GM19023 (cell line): ENCODE measurements around the gene CHN2.

Source experiments
- ATAC-seq: cut with Tn5 transposase; IDR thresholded peaks from one replicate; pipeline ENCODE4 v1.9.1; 2021; ENCODE audit warnings: mild to moderate bottlenecking, moderate library complexity; ENCODE audit not compliant: unreplicated experiment

The CHN2 gene

DNA sequence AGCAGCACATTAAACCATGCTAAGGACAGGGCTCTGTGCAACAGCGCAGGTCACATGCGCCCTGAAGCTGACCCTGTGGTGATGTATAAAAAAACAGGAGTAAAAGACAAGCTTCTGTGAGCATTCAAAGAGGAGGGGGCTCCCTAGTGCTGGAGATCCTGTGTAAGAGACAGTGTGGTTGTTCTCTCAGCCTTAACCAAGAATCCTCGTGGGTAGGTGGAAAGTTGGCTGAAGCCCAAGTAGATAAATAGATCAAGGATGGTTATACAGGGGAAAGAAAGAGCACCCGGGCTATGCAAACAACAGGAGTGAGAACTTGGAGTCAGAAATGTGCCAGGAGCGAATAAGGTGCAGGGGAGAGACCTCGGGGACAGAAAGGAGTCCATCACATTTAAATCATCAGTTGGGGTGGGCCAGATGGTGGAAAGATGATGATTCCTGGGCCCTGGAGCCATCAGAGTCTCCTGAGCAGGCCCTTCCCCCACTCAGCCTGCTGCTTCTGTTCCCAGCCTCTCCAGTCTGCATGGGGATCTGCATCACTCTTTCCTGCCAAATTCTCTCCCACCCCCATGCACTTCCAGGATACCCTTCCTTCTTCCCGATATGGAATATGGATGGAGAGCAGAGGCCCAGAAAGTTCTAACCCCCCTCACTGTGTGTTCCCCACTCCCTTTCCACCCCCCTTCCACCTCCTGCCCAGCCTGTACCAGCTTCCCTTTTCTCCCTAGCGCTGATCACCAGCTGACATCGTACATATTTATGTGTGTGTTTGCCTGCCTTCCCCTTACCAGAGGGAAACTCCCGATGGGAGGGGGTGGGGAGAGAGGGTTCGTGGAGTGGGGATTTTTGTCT is 291.0 kb downstream of the CHN2 start:
- ATAC-seq: no peak

DNA sequence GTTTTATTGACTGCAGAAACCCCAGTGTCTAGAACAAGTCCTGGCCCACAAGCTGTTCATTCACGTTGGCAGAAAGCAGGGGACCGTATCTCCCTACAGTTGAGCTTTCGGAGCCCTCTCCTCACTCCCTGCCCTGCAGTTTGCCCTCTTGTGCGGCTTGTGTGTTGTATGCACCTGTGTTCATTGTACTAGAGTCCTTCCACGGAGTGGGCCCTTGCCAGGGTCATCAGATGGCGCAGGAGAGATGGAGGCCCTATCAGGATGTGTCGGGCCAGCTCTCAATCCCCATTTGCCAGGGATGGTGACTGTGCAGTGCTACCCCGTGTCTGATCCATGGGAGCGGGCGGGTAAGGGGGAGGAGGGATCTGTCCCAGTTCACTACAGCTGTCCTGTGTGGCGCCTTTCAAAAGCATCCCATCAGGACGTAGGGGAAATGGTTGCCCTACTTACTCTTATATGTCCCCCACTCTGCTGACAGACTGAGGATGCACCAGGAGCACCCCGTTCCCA is 291.7 kb downstream of the CHN2 start:
- no peak for ATAC-seq

DNA sequence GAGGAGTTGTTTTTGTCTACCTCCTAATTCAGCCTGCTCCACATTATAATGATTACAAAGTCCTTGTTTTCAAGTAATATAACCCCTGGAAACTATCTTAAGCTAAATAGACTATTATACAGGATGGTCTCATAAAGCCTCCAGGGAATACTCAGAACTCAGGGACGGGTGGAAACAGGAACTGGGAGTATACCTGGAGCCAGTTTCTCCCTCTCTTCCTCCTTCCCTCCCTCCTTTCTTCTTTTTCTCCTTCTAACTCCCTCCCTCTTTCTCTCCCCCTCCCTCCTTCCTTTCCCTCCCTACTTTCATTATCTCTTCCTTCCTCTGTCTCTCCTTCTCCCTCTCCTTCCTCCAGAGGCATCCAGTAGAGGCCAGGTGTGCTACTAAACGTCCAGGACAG is 292.8 kb downstream of the CHN2 start:
- ATAC-seq: no peak

DNA sequence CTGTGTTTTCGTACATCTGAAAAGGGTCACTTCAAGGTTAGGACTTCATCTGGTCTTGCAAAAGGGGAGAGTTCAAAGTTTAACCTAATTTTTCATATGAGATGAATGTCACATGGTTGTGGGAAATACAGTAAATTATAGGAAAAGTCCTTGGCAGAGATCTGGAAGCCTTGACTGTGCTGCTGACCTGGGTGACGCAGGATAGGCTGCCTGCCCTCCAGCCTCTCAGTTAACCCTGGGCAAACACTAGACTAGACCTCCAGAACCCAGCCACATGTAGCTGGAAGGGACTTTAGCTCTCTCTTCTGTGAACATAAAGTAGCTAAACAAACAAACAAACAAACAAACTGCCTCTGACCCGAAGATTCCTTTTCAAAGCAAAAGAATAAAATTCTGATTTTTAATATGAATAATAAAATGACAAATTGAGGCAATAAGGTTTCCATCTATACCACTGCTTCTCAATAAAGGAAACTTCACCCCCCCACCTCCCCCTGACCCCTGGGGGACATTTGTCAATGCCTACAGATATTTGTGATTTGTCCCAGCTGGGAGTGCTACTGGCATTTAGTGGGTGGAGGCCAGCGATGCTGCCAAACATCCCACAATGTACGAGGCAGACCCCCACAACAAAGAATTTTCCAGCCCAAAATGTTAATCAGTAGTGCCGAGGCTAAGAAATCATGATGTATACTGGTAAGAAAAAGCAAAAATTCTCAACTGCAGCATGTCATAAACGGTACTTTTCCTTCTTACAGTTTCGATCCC is 293.8 kb downstream of the CHN2 start:
- no peak for ATAC-seq

DNA sequence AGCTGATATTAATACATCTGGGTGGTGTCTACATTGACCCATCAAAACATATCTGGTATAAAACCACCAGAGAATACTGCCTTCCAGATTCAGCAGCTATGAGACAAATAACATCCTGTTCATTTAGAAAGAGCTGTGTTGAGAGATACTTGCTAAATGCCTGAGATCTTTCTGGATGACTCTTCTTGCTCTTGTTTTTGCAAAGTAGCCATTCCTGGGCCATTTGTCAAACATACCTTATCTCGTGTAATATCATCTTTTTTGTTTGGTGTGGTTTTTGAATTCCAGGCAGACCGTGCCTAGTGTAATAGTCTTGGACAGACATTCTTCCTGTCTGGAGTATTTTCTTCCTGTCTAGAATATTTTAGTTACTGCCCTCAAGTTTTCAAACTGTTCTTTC is 294.4 kb downstream of the CHN2 start:
- ATAC-seq: no peak

DNA sequence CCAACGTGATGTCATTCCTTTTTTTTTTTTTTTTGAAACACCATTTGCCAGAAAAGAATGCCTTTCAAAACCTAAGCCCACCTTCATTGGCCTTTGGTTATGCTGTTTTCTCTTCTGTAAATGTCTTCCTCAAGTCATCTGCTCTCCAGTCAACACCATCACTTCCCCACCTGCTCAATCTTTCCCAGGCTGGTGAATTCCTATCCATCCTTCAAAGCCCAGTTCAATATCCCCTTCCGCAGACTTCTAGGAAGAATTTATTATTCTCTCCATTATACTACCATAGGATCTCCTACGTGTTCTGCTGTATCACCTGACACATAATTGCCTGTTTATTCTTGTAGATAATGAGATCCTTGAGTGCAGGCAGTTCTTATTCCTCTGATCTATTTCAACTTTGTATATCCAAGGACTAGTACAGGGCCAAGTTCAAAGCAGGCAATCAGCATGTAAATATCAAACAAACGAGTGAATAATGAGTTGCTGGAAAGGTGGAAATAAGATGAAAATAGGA is 295.6 kb downstream of the CHN2 start:
- ATAC-seq: no peak

DNA sequence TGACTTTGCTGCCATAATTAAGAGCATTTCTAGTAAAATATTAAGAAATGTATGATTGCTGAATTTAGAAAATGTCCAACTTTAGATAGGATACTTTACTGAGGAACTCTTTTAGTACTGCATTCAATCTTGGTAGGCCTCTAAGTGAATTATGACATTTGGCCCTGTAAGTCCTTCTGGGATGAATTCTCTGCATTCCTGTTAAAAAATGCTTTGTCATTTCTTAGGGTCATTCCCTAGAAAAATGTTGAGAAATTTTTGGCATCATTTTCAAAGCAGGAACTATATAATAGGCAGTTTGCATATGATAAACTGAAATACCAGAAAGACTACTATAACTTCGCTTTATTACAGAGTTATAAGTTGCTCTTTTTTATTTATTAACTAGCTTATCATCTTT is 299.8 kb downstream of the CHN2 start:
- no peak for ATAC-seq

DNA sequence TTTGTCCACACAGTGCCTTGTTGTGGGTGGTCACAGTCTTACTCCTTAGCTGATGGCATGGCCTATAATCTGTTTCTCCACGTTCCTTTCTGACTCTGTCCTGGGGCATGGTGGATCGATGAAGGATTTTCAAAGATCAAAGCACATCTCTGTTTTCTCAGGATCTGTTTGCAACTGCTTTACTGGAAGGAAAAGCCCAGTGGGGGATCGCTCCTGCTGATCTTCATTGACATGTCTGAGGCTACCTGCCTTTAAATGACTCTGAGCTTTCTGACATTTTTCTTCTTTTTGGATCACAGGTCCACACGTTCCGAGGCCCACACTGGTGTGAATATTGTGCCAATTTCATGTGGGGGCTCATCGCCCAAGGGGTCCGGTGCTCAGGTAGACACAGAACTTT is 301.1 kb downstream of the CHN2 start:
- ATAC-seq: no peak

DNA sequence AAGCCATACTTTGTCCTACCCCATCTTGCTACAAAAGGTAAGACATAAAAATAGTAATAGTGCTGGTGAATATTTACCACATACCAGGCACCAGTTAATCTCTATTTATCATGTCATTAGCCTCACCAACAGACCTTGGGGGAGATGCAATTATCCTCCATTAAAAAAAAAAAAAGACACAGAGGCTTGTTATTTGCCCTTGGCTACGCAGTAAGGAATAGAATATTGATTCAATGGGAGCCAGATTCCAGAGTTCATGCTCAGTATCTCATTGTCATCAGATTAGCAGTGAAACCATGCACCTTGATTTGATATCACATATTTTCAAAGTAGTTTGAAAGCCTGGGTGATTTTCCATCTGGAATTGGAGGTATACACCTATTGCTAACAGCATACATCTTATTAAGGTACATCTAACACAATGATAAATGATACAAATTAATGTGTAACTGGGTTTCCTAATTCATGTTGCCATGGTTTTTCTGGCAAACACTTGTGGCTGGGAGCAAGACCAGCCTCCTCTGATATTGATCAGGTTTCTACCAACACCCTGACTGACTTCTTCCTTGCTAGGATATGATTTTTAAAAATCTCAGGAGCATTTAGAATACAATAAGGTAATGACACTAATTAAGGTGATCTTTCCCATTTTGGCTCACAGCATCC is 301.9 kb downstream of the CHN2 start:
- ATAC-seq: no peak

DNA sequence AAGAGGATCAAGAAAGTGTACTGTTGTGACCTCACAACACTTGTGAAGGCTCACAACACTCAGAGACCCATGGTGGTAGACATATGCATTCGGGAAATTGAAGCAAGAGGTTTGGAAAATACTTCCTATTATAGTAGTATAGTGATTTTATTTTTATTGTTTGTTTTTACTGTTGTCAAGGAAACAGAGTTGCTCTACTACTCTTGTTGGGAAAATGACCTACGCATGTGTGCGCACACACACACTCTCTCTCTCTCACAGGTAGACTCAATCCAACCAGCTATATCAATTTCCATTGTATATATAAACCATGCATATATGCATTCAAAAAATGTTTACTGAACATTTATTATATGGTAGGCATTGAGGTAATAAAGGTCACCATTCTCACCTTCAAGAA is 305.4 kb downstream of the CHN2 start:
- no peak for ATAC-seq

DNA sequence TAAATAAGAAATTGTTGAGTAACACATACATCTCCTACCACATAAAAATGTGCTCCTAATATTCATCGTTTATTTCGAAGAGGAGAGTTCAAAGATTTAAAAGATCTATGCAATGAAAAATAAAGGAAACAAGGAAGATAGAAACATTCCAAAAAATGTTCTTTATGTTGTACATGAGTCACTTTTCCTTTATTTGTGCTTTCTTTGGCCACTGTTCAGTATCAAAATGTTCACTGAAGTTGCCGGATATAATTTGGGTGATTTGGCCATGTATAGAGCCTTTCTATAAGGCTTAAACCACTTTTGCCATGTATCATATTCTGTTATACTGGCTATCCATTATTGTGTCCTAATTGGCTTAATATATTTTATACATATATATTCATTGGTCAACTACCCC is 306.1 kb downstream of the CHN2 start:
- ATAC-seq: no peak

DNA sequence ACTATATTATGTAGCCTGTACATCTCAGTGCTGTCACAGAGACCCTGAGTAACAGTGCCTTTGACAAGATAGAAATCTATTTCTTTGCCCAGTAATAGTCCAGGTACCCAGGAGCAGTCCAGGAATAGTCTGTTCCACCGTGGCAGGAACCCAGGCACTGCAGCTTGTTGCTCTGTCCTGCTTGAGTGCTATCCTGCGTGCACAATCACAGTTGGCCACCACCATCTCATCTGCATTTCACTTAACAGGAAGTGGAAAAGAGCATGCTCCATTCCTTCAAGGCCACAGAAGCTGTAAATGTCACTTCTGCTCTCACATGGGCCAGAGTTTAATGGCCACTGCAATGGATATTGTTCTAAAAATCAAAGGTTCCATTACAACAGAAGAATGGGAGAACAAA is 307.6 kb downstream of the CHN2 start:
- no peak for ATAC-seq

DNA sequence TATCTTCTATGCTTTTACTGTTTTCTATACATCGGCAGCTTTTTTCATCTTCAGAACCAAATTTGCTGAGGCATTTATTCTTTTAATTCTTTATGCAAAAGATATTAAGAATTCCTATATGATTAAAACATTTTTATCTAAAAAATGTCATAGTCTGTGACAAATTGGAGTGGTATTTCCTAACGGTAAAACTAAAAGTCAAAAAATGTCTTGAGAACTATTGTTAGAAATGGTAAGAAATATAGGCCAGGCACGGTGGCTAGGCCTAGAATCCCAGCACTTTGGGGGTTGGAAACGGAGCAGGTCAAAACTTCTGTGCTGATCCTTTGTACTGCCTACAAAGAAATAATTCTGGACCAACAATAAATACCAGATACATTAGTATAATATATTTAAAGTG is 311.4 kb downstream of the CHN2 start:
- ATAC-seq: no peak

DNA sequence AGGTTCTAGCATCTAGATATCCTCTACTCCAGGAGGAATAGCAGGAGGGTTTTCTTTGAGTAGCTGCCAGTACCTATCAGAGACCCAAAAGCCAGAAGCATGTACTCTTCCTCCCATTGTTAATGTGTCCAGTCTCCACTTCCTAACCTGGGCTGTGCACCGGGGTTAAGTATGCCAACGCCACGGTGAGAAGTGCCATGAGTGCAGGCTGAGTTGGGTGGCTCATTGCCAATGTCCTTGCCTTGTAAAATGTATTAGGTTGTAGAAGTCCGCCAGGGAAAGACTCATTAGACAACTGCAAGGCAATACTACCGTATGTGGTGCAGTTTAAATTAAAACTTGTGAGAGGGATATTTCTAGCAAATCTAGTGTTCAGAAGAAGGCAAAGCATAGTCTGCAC is 314.0 kb downstream of the CHN2 start:
- no peak for ATAC-seq

DNA sequence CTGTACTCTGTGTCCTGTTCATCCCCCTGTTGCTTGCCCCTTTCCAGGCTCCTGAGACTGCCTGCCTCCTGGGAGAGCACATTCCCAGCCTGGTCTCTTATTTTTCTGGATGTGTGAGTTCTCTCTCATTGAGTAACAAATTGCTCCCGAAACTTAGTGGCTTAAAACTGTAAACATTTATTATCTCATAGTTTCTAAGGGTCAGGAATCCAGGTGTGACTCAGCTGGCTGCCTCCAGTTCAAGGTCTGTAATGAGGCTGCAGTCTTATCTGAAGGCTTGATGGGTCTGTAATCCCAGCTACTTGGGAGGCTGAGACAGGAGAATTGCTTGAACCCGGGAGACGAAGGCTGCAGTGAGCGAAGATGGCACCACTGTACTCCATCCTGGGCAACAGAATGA is 315.5 kb downstream of the CHN2 start:
- ATAC-seq: no peak

DNA sequence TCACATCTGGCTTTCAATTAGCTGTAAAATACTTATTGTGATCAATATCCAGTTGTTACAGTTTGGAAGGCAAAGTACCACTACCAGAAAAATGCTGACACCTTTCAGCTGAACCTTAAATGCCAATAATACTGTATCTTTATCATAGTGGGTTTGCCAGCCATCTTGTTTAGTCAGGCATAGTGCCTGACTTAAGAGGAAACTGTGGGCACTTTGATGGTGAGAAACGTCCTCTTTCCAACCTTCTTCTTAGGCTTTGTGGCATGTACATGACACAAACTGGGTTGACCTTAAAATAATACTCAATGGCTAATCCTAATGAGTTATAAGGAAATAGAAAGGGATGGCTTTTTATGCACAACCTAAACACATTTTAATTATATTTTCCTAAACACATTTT is 316.8 kb downstream of the CHN2 start:
- no peak for ATAC-seq

DNA sequence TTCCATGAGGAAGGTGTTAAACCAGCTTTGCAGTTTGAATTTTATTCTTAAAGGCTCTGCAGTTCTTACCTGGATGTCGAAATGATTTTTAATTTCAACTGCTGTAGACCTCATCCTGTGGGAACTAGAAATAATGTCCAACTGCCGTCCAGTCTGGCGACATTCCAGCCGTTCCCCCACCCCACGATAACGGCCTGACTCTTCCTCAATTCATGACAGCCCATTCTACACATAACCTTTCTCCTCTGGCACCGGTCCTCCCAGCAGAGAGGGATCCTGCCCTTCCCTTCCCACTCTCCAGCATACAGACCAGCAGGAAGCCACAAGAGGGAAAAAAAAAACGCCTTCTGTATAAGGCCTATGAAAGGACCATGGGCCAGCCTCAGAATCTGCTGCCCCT is 317.3 kb downstream of the CHN2 start:
- no peak for ATAC-seq

DNA sequence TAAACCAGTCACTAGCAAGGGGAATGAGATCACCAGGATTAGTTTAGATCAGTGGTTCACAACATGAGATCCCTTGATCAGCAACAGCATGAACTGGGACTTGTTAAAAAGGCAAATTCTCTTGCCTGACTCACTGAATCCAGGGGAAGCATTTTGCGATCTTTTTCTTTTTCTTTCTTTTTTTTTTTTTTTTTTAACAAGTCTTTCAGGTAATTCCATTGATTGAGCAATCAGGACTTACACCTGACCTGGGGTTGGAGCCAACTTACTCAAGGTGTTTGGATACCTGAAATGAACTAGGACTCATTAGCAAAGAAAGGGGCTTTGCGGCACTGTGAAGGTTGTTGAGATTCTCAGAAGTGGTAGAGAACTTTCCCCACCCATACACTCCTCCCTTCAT is 321.9 kb downstream of the CHN2 start:
- ATAC-seq: no peak

DNA sequence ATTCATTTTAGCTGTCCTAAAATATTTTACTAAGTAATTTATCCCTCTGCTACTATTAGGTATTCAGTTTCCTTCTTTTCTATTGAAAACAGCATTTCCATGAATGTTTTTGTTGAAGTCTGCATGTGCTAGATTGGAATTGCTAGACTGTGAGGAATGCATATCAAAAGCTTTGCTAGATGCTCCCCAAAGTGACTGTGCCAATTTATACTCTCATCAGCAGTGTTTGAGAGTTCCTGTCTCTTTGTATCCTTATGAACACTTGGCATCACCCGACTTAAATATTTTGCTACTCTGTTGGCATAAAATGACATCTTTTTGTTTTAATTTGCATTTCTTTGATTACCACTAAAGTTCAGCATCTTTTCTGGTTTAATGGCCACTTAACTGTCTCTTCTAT is 324.0 kb downstream of the CHN2 start:
- ATAC-seq: no peak

DNA sequence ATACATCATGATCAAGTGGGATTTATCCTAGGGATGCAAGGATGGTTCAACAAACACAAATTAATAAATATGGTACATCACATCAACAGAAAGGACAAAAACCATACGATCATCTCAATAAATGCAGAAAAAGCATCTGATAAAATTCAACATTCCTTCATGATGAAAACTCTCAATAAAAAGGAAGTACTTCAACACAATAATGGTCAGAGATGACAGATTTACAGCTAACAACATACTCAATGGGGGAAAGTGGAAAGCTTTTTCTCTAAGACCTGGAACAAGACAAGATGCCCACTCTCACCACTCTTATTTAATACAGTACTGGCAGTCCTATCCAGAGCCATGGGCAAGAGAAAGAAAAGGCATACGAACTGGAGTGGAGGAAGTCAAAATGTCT is 329.2 kb downstream of the CHN2 start:
- ATAC-seq: no peak

DNA sequence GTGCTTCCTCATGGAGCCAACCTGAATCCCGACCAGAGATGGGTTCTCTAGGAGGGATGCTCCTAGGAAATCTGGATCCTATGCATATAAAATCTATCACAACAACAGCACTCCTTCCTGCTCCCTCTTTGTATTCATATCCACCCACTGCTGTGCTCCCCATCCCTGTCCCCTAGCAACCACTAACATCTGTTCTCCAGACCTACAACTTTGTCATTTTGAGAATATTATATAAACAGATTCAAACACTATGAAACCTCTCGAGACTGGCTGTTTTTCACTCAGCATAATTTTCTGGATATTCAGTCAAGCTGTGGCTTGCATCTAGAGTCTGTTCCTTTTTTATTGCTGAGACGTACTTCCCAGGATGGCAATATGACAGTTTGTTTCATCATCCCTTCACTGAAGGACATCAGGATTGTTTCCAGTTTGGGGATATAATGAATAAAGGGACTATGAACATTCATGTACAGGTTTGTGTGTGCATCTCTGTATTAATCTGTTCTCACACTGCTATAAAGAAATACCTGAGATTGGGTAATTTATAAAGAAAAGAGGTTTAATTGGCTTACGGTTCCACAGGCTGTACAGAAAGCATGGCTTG is 333.0 kb downstream of the CHN2 start:
- ATAC-seq: no peak
